HEK293 (cell line): ENCODE data around the gene FYB1.
A peak's percentile ranks its signal among the peaks of the same experiment; 100 is the strongest.

Experiments
- CTCF ChIA-PET: fragments of 350-600 bp; formaldehyde crosslinking; extraction: SDS; loops from one replicate; lab custom pipeline; 2021; ENCODE audit warnings: antibody characterized with exemption; lab: Yijun Ruan, JAX
- POLR2A ChIA-PET: fragments of 300-600 bp; formaldehyde crosslinking; extraction: SDS; loops from one replicate; lab custom pipeline; 2020; ENCODE audit warnings: antibody characterized with exemption, inconsistent platforms; lab: Yijun Ruan, JAX
- H3K27ac ChIP-seq: fragments of 200-500 bp; sonication (Bioruptor generic); 2 replicates; pipeline ENCODE4 v1.5.1; 2014; ENCODE audit warnings: low read depth, low read length, control low read depth, inconsistent platforms; ENCODE audit errors: extremely low read depth
- H3K36me3 ChIP-seq, 2 experiments: fragments of 200-500 bp in 1 of 2; sonication (Bioruptor generic) in 1 of 2; 1 replicate in 1 of 2; 2 replicates in 1 of 2; pipeline ENCODE4 v1.5.1; 2014 to 2017; ENCODE audit warnings: inconsistent platforms in 2 of 2, low read length in 2 of 2; ENCODE audit not compliant: control insufficient read depth in 2 of 2, insufficient read depth in 1 of 2
- H3K4me1 ChIP-seq: fragments of 200-500 bp; sonication (Bioruptor generic); 2 replicates; pipeline ENCODE4 v1.5.1; 2014; ENCODE audit warnings: mild to moderate bottlenecking, low read length, inconsistent platforms; ENCODE audit not compliant: control insufficient read depth, insufficient read depth
- H3K4me3 ChIP-seq: 2 replicates; pipeline ENCODE4 v1.5.1; 2011; ENCODE audit warnings: low read depth, mild to moderate bottlenecking, control low read depth, low read length, moderate library complexity
- H3K9me3 ChIP-seq: fragments of 200-500 bp; sonication (Bioruptor generic); 2 replicates; pipeline ENCODE4 v1.5.1; 2014; ENCODE audit warnings: low read depth, low read length, inconsistent platforms; ENCODE audit not compliant: control insufficient read depth, insufficient read depth
- GLI2 ChIP-seq: fragments of 450-650 bp; formaldehyde crosslinking; IDR thresholded peaks from 2 replicates; pipeline ENCODE4; 2017; ENCODE audit warnings: missing biosample characterization, missing genetic modification characterization, low read depth, borderline replicate concordance
- REPIN1 ChIP-seq: fragments of 450-650 bp; formaldehyde crosslinking; IDR thresholded peaks from 2 replicates; pipeline ENCODE4 v1.5.1; 2017; ENCODE audit warnings: missing biosample characterization, missing genetic modification characterization, low read depth
- SALL2 ChIP-seq: fragments of 450-650 bp; formaldehyde crosslinking; IDR thresholded peaks from 2 replicates; pipeline ENCODE4 v1.5.0; 2017; ENCODE audit warnings: missing biosample characterization, mild to moderate bottlenecking, missing genetic modification characterization, borderline replicate concordance
- SETDB1 ChIP-seq: IDR thresholded peaks from one replicate; pipeline ENCODE4 v1.6.1; 2017; ENCODE audit warnings: mild to moderate bottlenecking, low read length, moderate library complexity, mixed read lengths; ENCODE audit not compliant: insufficient read length
- WT1 ChIP-seq: fragments of 450-650 bp; formaldehyde crosslinking; IDR thresholded peaks from 2 replicates; pipeline ENCODE4 v1.5.1; 2016; ENCODE audit warnings: missing biosample characterization, missing genetic modification characterization
- ZBTB21 ChIP-seq: fragments of 450-650 bp; formaldehyde crosslinking; IDR thresholded peaks from 2 replicates; pipeline ENCODE4 v1.5.1; 2017; ENCODE audit warnings: missing biosample characterization, missing genetic modification characterization
- ZNF138 ChIP-seq: fragments of 450-650 bp; formaldehyde crosslinking; IDR thresholded peaks from 2 replicates; pipeline ENCODE4 v1.5.1; 2016; ENCODE audit warnings: missing biosample characterization, missing genetic modification characterization, borderline replicate concordance
- ZNF175 ChIP-seq: fragments of 450-650 bp; formaldehyde crosslinking; IDR thresholded peaks from 2 replicates; pipeline ENCODE4 v1.5.1; 2016; ENCODE audit warnings: missing biosample characterization, missing genetic modification characterization
- ZNF335 ChIP-seq: fragments of 450-650 bp; formaldehyde crosslinking; conservative IDR thresholded peaks from 2 replicates; pipeline ENCODE4 v1.5.1; 2016; ENCODE audit warnings: missing biosample characterization, missing genetic modification characterization
- ZNF530 ChIP-seq: fragments of 450-650 bp; formaldehyde crosslinking; IDR thresholded peaks from 2 replicates; pipeline ENCODE4 v1.5.1; 2016; ENCODE audit warnings: low read depth, missing biosample characterization, missing genetic modification characterization
- ZNF558 ChIP-seq: fragments of 450-650 bp; formaldehyde crosslinking; IDR thresholded peaks from 2 replicates; pipeline ENCODE4 v1.5.1; 2016; ENCODE audit warnings: missing biosample characterization, missing genetic modification characterization
- ZNF596 ChIP-seq: fragments of 450-650 bp; IDR thresholded peaks from 2 replicates; pipeline ENCODE4 v1.5.0; 2018; ENCODE audit warnings: missing biosample characterization, mild to moderate bottlenecking, missing genetic modification characterization, moderate library complexity
- TF ChIP-seq, protein P1 (sequence below): fragments of 450-650 bp; formaldehyde crosslinking; IDR thresholded peaks from 2 replicates; pipeline ENCODE4 v1.5.1; 2016; ENCODE audit warnings: missing biosample characterization, missing genetic modification characterization
- TF ChIP-seq, protein P2 (sequence below): fragments of 450-650 bp; formaldehyde crosslinking; IDR thresholded peaks from 2 replicates; pipeline ENCODE4 v1.5.1; 2016; ENCODE audit warnings: missing biosample characterization, missing genetic modification characterization
- TF ChIP-seq, protein P3 (sequence below): fragments of 450-650 bp; formaldehyde crosslinking; IDR thresholded peaks from 2 replicates; pipeline ENCODE4 v1.5.1; 2016; ENCODE audit warnings: missing biosample characterization, missing genetic modification characterization
- TF ChIP-seq, protein P4 (sequence below): fragments of 450-650 bp; formaldehyde crosslinking; IDR thresholded peaks from 2 replicates; pipeline ENCODE4 v1.5.1; 2017; ENCODE audit warnings: missing biosample characterization, missing genetic modification characterization
- TF ChIP-seq, protein P5 (sequence below): fragments of 450-650 bp; formaldehyde crosslinking; IDR thresholded peaks from 2 replicates; pipeline ENCODE4 v1.5.1; 2016; ENCODE audit warnings: missing biosample characterization, missing genetic modification characterization, low read depth

The FYB1 gene

DNA sequence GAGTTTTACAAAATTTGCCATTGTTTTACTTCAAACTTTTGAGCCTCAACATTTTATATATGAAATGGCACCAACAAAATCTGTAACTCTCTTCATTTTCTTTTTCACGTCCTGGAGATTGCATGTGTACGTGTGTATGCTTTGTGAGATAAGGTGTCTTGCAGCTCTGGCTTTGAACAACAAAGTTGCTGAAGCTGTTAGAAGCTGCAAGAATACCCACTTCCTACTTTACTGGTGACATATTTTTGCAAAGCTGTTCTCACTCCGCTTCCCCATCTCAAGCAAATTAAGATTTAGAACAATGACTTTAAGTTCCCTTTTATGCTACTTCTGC lies 41.8 kb downstream of the FYB1 start (continued):
- TF ChIP-seq, protein P1, sequence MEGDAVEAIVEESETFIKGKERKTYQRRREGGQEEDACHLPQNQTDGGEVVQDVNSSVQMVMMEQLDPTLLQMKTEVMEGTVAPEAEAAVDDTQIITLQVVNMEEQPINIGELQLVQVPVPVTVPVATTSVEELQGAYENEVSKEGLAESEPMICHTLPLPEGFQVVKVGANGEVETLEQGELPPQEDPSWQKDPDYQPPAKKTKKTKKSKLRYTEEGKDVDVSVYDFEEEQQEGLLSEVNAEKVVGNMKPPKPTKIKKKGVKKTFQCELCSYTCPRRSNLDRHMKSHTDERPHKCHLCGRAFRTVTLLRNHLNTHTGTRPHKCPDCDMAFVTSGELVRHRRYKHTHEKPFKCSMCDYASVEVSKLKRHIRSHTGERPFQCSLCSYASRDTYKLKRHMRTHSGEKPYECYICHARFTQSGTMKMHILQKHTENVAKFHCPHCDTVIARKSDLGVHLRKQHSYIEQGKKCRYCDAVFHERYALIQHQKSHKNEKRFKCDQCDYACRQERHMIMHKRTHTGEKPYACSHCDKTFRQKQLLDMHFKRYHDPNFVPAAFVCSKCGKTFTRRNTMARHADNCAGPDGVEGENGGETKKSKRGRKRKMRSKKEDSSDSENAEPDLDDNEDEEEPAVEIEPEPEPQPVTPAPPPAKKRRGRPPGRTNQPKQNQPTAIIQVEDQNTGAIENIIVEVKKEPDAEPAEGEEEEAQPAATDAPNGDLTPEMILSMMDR = no peak
- TF ChIP-seq, protein P2, sequence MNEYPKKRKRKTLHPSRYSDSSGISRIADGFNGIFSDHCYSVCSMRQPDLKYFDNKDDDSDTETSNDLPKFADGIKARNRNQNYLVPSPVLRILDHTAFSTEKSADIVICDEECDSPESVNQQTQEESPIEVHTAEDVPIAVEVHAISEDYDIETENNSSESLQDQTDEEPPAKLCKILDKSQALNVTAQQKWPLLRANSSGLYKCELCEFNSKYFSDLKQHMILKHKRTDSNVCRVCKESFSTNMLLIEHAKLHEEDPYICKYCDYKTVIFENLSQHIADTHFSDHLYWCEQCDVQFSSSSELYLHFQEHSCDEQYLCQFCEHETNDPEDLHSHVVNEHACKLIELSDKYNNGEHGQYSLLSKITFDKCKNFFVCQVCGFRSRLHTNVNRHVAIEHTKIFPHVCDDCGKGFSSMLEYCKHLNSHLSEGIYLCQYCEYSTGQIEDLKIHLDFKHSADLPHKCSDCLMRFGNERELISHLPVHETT (tag by site-specific recombination) = no peak
- TF ChIP-seq SALL2 (tag by site-specific recombination) (no peak), ZNF175 (tag by site-specific recombination) (no peak), ZNF138 (no peak), GLI2 (no peak), WT1 (tag by site-specific recombination) (no peak), ZNF530 (tag by site-specific recombination) (no peak), REPIN1 (tag by site-specific recombination) (no peak), ZNF596 (tag by site-specific recombination) (no peak), SETDB1 (no peak), ZBTB21 (tag by site-specific recombination) (no peak), ZNF558 (tag by site-specific recombination) (no peak)
- TF ChIP-seq, protein P3, sequence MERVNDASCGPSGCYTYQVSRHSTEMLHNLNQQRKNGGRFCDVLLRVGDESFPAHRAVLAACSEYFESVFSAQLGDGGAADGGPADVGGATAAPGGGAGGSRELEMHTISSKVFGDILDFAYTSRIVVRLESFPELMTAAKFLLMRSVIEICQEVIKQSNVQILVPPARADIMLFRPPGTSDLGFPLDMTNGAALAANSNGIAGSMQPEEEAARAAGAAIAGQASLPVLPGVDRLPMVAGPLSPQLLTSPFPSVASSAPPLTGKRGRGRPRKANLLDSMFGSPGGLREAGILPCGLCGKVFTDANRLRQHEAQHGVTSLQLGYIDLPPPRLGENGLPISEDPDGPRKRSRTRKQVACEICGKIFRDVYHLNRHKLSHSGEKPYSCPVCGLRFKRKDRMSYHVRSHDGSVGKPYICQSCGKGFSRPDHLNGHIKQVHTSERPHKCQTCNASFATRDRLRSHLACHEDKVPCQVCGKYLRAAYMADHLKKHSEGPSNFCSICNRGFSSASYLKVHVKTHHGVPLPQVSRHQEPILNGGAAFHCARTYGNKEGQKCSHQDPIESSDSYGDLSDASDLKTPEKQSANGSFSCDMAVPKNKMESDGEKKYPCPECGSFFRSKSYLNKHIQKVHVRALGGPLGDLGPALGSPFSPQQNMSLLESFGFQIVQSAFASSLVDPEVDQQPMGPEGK = no peak
- TF ChIP-seq, protein P4, sequence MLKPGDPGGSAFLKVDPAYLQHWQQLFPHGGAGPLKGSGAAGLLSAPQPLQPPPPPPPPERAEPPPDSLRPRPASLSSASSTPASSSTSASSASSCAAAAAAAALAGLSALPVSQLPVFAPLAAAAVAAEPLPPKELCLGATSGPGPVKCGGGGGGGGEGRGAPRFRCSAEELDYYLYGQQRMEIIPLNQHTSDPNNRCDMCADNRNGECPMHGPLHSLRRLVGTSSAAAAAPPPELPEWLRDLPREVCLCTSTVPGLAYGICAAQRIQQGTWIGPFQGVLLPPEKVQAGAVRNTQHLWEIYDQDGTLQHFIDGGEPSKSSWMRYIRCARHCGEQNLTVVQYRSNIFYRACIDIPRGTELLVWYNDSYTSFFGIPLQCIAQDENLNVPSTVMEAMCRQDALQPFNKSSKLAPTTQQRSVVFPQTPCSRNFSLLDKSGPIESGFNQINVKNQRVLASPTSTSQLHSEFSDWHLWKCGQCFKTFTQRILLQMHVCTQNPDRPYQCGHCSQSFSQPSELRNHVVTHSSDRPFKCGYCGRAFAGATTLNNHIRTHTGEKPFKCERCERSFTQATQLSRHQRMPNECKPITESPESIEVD = no peak

DNA sequence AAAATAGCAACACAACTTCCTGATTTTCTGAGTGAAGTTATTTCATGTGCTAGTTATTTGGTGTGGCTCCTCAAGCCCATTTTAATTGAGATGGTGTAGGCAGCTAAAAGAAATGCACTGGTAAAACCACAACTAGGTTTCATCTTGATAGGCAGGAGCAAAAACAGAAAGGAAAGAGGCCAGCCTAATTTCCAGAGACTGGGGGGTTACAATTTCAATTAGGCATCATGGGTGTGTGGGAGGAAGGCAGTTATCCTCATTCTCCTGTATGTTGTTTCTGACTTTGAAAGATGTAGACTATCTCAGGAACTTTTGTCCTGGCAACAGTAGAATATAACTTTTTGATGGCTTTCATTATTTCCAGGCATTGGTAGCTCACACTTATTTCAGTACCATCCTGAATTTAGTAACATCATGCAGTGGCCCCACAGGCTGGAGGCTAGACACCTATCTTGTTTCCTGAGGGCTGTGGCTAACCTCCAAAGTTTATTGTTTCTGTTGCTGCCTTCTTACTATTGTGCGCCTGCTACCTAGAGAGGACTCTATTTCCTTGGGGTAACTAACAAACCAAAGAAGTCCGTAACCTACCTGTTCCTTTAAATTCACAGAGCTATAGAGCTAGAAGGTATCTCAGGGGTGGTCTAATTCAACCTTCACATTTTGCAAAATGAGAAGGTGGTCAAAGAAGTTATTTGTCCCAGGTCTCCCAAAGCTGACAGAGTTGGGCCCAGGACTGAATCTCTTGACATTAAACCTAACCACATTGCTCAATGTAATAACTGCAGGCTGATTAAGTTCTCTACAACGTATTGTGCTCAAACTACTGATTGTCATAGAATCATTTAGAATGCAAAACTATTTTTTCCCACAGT lies 42.4 kb downstream of the FYB1 start:
- TF ChIP-seq, protein P5, sequence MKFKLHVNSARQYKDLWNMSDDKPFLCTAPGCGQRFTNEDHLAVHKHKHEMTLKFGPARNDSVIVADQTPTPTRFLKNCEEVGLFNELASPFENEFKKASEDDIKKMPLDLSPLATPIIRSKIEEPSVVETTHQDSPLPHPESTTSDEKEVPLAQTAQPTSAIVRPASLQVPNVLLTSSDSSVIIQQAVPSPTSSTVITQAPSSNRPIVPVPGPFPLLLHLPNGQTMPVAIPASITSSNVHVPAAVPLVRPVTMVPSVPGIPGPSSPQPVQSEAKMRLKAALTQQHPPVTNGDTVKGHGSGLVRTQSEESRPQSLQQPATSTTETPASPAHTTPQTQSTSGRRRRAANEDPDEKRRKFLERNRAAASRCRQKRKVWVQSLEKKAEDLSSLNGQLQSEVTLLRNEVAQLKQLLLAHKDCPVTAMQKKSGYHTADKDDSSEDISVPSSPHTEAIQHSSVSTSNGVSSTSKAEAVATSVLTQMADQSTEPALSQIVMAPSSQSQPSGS (tag by site-specific recombination) = no peak
- TF ChIP-seq ZNF335 (tag by site-specific recombination) = 0 out of 2 replicates have a peak, but pooled peaks have one; percentile 19
- Histone ChIP-seq H3K9me3 (no peaks in the 10 kb centered on the region), H3K4me1 (no peaks in the 10 kb centered on the region), H3K27ac (no peak overlapping the region), H3K4me3 (no peak overlapping the region), H3K36me3 (no peaks in the 10 kb centered on the region)
- ChIA-PET CTCF (interaction anchor here (1.1 kb wide), 1 partner anchor 199 kb away, joined by 4 read pairs; no protein-coding TSS in a partner anchor), POLR2A (no interaction called here)
